ENCODE measurements around the gene GPR180.
"Not testable (repeated sequence)": the region's sequence is repeated elsewhere in the genome, so short reads cannot be mapped to it uniquely, and the experiment has no call there.

GPR180 gene

DNA sequence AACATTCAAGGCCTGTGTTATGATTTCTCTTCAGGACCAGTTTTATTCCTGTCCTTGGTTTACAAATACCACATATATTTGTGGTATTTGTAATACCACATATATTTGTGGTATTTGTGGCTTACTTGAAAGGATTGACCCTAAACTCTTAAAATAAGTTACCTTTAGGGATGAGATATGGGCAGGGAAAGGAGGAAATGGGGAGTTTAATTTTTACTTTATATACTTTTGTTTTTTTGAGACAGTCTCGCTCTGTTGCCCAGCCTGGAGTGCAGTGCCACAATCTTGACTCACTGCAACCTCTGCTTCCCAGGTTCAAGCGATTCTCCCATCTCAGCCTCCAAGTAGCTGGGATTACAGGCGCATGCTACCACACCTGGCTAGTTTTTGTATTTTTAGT lies 3.4 kb upstream of the GPR180 start:
- no peak for DNase-seq

DNA sequence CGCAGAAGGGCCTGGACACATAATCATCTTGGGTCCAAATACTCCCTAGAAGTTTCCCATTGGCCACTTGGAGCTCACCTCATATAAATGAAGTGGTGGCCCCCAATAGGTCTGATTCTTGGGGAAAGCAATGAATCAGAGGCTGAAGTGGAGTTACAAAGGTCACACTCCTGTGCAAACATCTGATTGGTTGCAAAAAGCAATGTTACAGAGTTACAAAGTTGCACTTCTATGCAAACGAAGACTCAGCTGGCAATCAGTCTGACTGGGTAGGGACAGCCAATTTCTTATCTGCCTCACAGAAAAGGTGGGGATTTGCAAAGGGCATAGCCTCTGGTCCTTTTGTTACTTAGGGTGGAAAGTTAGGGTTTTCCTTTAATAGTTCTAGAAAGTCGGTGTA lies 1.8 kb upstream of the GPR180 start:
- DNase-seq = no peak

DNA sequence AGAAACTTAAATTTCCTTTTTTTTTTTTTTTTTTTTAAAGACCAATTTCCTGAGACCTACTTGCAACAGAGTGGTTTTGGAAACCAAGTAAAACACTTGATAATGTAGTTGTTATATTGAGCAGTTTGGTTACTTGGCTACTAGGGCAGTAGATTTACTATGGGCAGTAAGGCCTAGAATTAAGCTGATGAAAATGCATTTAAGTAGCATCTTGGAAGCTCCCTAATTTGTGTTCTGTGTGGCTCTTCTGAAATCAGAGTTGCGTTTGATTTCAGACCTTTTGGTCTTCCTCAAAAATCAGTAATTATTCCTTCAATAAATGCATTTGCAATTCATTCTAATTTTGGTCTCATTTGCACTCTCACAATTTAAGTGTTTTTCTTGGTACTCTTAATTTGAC lies 810 bp downstream of the GPR180 start:
- no peak for DNase-seq

DNA sequence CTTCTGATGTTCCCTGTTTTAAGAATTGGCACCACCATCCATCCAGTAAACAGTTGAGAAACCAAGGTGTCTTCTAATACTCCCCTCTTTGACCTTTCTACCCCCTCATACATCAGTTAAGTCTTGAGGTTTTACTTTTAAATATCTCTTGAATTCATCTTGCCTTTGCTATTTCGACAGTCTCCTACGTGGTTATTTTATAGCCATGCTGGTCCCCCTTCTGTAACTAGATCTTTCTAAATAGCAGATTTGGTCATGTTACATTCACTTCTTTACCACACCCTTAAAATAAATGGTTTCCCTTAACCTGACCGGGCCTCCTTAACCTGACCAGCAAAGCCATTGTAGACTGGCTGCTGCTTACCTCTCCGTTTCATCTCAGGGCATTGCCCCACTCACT lies 5.4 kb downstream of the GPR180 start:
- DNase-seq = peak; percentile 83

DNA sequence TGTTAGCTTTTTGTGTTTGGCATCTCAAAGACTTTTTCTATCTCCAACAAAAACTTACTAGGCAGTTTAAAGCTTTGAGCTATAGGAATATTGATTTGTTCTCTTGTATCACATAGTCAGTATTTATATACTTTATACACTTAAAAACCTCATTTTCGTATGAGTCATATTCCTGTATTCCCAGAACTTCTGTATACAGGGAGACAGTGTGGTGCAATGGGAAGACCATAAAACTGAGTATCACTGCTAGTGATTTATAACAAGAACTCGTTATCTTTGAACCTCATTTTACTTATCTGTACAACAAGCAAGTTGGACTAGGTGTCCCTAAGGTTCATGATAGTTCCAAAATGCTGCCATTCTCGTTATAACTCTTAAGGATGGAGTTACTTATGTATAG lies 6.3 kb downstream of the GPR180 start:
- DNase-seq = no peak

DNA sequence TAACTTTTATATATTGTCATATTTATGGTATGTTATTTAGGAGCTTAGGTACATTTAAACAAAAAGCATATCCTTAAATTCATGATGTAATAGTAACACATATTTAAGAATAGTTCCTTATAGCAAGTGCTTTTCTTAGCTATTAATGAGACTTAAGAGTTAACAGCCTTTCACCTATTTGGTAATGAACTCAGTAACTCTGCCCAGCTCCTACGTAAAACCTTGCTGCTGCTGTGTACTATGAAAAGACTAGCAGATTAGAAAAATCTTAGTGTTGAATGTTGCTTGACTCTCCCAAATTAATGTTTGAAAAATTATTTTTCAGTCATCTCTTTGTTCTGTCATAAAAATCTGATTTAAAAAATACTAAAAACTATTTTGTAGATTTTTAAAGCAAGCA lies 6.9 kb downstream of the GPR180 start:
- DNase-seq = no peak

DNA sequence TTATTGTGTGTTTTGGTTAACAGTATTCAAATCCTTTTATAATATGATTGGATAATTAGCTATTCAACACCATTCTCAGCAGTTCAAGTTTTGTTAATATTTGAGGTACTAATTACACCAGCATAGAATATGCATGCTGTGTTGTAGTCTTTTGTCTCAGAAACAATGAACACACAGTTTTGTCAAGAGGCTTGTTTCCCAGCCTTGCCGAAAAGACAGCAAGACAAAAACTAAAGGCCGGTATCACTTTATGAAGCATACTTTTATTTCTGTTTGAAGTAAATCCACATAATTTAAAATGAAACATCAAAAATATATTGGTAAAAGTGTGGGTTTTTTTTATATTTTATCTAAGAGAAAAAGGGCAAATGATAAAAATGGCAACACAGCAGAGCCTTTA lies 7.5 kb downstream of the GPR180 start:
- DNase-seq = no peak

DNA sequence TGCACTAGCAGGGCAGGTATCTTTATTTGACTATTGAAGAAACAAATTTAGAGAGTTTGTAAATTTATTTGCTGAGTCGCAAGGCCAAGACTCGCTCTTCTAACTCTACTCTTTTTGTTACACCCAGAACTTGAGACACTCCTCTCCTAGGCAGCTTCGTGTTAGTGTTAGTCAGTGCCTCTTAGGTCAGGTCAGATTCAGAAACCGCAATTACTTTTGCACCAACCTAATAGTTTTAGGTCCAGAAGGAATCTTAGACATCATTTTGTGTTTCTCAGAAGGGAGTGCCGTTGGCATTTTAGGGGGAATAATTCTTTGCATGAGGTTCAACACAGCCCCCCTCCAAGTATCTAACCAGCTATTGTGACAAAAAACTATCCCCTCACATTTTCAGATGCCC lies 8.8 kb downstream of the GPR180 start:
- no peak for DNase-seq

DNA sequence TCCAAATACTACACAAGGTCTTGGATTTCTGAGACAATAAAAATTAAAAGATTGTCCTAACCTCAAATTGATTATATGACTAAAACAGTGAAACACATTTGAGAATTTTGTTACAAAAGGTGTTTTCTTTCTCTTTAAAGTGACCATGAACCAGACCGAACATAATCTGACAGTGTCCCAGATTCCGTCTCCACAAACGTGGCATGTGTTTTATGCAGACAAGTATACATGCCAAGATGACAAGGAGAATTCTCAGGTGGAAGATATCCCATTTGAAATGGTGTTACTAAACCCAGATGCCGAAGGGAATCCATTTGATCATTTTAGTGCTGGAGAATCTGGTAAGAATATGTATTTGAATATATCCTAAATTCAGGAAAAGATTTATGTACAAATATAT lies 10.4 kb downstream of the GPR180 start:
- no peak for DNase-seq

DNA sequence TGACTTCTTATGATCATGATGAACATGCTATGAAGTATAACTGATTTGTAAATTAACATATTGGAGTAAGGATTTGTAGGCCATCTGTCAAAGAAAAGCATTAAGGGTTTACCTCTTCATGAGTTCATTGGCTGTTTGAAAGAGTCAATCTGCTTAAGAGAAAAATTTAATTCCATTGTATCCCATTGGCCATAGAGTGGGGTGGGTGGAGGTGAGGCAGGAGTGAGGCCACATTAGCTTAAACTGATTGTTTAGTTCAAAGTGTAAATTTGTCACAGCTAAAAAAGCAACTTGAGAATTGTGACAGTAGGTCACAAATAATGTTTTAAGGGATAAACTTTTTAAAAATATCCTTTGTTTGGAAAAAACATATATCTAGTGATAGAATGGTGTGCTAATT lies 11.4 kb downstream of the GPR180 start:
- DNase-seq = no peak

DNA sequence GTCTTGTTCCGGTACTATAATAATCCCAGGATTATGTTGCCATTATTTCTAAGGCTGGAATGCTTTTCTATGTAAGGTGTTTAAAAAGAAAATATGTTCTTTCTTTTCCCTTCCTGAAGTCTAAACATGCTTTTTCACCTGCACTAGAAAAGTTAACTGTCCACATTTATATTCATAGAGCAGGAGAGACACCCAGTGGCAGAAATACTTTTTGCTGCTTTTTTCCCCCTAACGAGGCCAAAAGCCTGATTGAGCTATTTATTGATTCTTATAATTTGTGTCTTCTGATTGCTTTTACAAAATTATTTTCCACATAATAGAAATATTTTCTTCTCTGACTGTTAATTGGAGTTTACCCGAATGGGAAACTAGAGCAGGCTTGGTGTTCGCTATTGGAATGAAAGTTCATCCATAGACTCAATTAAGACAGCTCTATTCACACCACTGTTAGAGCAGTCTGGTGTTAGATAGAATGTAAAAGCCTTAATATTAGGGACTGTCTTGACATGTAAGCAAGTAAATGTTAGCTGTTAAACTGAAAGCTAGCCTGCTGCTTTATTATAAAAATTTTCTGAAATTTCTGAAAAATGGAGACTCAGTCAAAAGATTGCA lies 15.8 kb downstream of the GPR180 start:
- no peak for DNase-seq

DNA sequence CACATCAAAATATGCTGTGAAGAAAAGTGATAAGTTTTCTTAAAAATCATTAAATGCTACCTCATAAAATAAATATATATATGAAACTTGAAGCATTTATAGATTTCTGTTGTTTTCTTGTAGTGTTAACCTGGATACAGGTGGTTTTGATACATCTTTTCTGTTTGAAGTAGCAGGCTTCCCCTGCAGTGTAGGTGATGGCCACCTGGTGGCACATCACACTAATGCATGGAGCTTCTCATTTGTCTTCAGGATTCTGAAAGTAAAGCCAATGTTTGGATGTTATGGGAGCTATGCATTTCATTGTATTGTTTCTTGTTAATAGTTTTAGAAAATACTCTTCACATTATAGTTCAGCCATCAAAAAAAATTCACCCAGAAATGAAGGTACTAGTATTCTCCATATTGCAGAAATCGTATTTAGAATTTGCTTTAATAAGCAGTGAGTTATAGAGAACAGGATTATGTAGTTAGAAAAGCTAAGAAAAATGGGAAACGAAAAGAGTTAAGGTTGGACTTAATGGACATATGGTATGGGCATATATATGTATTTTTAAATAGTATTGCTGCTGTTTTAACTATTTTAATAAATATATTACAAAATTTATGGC lies 18.7 kb downstream of the GPR180 start:
- no peak for DNase-seq

DNA sequence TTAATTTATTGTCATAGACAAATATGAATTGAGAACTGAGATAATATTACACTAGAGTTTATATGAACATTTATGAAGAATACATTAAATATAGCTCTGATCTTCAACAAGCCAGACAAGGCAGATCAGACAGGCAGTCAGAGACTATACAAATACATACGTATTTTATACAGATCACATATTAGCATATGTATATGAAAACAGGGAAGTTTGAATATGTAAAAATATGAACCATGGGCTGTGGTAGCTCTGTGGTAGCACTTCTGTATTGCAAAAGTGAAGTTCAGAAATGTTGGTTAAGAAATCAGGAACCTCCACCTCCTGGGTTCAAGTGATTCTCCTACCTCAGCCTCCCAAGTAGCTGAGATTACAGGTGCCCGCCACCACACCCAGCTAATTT lies 20.7 kb downstream of the GPR180 start:
- DNase-seq = peak; percentile 19

DNA sequence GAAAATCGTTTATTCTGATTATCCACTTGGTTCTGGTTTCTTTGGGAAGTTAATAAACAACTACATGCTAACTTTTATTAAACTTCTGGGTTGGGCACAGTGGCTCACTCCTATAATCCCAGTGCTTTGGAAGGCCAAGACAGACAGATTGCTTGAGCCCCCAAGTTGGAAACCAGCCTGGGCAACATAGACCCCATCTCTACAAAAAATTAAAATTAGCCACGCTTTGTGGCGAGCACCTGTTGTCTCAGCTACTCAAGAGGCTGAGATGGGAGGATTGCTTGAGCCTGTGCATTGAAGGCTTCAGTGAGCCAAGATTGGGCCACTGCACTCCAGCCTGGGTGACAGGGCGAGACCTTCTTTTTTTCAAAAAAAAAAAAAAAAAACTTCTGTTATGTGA lies 21.7 kb downstream of the GPR180 start:
- no peak for DNase-seq

DNA sequence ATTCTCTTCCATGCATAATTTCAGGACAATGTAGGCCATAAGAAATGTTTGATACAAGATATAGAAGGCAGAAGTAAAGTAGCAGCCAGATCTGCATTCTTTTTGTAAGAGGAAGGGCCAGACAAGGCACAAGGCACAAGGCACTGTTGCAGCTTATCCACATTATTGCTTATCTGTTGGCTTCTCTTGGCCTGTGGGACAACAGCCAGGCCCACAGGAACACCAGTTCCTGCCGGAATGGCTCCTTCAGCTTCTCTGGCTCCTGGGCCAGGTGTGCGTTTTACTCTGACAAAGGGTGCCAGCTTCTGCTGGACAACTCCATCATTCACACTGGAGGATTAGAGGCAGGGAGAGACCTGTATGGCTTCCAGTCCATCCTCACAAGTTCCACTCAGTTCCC lies 29.2 kb downstream of the GPR180 start:
- no peak for DNase-seq

DNA sequence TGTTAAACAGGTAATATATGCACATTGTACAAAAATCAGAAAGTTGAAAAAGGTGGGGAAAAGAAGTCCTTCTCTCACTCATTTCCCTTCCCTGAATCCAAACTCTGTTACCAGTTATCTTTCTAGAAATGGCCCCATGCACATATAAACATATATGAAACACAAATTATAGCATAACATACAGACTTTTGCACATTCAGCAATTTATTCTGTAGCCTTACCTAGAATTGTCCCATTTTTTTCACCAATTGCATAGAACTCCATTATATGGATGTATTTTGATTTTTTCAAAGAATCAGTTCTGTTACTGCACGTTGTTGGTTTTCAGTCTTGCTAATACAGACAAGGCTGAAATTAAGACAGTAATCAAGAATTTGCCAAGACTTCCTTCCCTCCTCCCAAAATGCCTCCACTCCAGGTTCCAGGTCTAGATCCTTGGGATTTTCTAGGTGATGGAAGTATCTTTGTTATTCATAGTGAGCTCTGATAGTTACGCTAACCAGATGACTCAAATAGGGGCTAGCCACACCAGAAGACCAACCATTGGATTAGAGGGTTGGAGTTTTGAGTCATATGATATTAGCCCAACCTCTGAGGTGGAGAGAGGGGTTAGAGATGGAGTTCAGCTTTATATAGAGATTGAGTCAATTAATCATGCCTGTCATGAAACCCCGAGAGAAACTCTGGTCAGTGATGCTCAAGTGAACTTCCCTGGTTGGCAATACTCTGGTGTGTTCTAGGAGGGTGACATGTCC lies 30.7 kb downstream of the GPR180 start:
- no peak for DNase-seq

DNA sequence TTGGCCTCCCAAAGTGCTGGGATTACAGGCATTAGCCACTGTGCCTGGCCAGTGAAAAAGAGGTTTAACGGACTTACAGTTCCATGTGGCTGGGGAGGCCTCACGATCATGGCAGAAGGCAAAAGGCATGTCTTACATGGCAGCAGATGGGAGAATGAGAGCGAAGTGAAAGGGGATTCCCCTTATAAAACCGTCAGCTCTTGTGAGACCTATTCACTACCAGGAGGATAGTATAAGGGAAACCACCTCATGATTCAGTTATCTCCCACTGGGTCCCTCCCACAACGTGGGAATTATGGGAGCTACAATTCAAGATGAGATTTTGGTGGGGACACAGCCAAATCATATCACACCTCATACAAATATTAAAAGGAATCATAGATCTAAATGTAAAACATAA lies 34.4 kb downstream of the GPR180 start:
- not testable (repeated sequence) for DNase-seq

DNA sequence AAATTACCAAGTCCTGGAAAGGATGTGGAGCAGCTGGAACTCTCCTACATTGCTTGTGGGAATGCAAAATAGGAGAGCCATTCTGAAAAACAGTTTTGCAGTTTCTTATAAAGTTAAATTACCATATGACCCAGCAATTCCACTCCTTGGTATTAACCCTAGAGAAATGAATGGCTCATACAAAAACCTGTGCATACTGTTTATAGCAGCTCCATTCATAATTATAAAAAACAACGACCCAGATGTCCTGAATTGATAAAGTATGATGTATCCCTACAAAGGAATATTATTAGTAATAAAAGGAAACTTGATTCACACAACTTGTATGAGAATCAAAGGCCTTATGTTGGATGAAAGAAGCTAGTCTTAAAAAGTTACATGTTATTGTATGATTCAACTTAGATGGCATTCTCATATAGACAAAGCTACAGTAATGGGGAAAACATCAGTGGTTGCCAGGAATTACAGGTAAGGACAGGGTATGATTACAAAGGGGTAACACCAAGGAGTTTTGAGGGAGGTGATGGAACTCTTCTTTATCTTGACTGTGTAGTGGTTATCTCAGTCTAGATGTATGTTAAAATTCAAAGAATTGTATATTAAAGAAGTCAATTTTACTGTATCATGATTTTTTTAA lies 35.4 kb downstream of the GPR180 start:
- DNase-seq = no peak

DNA sequence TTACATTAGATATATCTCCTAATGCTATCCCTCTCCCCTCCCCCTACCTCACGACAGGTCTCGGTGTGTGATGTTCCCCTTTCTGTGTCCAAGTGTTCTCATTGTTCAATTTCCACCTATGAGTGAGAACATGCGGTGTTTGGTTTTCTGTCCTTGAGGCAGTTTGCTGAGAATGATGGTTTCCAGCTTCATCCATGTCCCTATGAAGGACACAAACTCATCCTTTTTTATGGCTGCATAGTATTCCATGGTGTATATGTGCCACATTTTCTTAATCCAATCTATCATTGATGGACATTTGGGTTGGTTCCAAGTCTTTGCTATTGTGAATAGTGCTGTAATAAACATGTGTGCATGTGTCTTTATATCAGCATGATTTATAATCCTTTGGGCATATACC lies 36.0 kb downstream of the GPR180 start:
- DNase-seq = not testable (repeated sequence)

DNA sequence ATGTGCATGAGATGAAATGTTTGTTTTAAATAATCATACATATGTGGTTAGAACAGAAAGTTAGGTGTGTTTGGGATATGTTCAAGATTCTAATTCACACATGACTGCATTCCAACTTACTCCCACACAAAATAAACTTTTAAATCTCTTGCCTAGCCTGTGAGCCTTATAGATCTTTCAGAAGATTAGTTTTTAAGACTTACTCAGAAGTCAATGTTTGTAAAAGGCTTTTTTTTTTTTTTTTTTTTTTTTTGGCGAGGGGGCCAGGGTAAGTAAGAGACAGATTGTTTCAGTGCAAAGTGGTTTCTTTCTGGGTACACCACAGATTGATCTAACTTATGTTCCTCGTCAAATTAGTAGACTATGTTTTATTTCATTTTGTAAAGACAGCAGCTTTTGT lies 39.1 kb downstream of the GPR180 start:
- no peak for DNase-seq

DNA sequence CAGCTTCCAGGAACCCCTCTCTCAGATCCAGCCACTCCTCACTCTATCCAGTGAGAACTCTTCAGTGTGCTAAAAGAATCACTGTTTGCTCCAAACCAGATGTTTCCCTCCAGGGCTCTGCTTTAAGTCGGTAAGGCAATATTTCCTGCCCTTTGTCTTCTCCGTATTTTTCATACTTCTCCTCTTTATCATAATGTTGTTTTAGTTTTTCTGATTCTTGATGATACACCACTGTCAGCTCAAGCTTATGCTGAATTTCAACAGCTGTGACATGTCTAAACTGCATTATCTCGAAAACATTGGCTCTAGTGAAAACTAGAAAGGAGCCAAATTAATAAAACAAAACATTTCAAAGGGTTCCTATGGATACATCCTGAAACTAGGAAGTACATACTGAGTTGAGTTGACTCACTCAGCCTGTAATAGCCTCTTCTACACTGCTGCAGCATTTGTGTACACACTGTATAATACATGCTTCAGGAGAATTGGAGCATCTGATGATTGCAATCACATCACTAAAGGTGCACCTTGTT lies 39.8 kb downstream of the GPR180 start:
- no peak for DNase-seq

DNA sequence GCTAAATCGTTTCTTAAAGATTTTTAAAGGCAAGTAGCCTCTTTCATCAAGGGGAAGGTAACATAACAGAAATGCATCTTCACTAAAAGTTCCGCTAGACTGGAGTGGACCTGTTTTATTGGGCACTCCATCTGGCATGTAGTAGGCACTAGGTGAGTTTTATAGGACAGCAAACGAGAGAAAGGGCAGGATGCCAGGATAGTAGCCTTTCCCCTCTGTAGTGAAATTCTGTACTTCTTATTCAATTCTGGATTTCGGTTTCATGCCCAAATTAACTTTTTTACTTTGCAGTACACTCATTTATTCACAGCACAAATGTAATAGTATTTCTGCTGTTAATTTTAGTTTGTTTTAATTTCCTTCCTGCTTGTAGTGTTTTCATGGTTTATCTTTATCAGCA lies 45.2 kb downstream of the GPR180 start:
- DNase-seq = no peak

DNA sequence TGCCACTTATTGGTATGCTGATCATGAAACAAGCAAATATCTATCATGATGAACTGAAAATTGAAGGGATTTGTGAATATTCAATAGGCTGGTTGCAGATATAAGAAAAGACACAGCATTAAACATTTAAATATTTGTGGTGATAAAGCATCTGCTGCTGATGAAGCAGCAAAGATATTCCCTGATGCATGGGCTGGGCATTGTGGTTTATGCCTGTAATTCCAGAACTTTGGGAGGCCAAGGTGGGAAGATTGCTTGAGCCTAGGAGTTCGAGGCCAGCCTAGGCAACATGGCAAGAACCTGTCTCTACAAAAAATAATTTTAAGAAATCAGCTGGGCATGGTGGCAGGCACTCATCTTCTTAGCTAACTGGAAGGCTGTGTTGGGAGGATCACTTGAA lies 54.5 kb downstream of the GPR180 start:
- no peak for DNase-seq

DNA sequence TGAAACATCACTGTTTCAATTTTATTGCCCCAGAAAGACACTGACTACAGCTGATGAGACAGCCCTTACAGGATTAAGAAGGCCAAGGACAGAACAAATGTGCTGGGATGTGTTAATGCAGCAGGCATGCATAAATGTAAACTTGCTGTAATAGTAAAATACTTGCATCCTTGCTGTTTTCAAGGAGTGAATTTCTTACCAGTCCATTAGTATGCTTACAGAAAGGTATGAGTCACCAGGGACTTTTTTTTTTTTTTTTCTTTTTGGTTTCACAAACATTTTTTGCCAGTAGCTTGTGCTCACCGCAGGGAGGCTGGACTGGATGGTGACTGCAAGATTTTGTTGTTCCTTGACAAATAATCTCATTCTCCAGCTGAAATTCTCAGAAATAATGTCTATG lies 55.1 kb downstream of the GPR180 start:
- no peak for DNase-seq

Data from GF-D8 (cell line).